ENCODE results near the gene TGIF1. TPM values are rescaled to one million over a fixed set of nuclear protein-coding genes. Genes with fewer than 3 reads are reported as not detected.

The TGIF1 gene
- total and polyA plus RNA-seq, 10 of the 15 experiments (the other 5 are each of a cell fraction or from before 2014, with no cell fraction given): 1.8 to 8.5 (median 6.4) TPM

DNA sequence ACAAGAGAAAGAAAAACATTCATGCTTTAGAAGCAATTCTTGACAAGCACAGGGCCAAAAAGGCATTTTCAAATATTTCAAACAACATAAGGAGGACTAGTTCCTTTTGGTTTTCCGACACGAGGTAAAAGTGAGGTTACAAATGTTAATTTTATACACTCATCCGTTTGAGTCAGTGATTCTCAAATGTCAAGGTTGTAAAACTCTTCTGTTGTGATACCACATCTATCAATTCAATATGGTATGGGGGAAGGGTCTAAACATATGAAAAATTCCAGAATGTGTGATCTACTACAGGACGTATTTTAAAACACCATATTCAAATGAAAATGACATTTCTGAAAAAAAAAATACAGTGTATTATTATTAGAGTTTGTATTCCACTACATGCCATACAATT is 52.7 kb downstream of the TGIF1 start:
- no peak for ATAC-seq
- TF ChIP-seq, protein P1, sequence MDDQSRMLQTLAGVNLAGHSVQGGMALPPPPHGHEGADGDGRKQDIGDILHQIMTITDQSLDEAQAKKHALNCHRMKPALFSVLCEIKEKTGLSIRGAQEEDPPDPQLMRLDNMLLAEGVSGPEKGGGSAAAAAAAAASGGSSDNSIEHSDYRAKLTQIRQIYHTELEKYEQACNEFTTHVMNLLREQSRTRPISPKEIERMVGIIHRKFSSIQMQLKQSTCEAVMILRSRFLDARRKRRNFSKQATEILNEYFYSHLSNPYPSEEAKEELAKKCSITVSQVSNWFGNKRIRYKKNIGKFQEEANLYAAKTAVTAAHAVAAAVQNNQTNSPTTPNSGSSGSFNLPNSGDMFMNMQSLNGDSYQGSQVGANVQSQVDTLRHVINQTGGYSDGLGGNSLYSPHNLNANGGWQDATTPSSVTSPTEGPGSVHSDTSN (IDR thresholded peaks at IDR 0.05; ENCODE audit: insufficient replicate concordance, low read depth, low read length): no peak
- TF ChIP-seq CHD4 (IDR thresholded peaks at IDR 0.05) (no peak), CHD2 (IDR thresholded peaks at IDR 0.05; ENCODE audit: borderline replicate concordance, low read depth, low read length) (no peak), ZNF217 (IDR thresholded peaks at IDR 0.05) (no peak), FOS (IDR thresholded peaks at IDR 0.05; ENCODE audit: borderline replicate concordance, extremely low read depth, insufficient read length) (no peak), SMC3 (IDR thresholded peaks at IDR 0.05; ENCODE audit: borderline replicate concordance, low read length) (no peak), MXI1 (IDR thresholded peaks at IDR 0.05; ENCODE audit: low read depth, low read length) (no peak), POLR2AphosphoS2 (IDR thresholded peaks at IDR 0.05; ENCODE audit: low read depth, low read length) (no peak)
- TF ChIP-seq, protein P2, sequence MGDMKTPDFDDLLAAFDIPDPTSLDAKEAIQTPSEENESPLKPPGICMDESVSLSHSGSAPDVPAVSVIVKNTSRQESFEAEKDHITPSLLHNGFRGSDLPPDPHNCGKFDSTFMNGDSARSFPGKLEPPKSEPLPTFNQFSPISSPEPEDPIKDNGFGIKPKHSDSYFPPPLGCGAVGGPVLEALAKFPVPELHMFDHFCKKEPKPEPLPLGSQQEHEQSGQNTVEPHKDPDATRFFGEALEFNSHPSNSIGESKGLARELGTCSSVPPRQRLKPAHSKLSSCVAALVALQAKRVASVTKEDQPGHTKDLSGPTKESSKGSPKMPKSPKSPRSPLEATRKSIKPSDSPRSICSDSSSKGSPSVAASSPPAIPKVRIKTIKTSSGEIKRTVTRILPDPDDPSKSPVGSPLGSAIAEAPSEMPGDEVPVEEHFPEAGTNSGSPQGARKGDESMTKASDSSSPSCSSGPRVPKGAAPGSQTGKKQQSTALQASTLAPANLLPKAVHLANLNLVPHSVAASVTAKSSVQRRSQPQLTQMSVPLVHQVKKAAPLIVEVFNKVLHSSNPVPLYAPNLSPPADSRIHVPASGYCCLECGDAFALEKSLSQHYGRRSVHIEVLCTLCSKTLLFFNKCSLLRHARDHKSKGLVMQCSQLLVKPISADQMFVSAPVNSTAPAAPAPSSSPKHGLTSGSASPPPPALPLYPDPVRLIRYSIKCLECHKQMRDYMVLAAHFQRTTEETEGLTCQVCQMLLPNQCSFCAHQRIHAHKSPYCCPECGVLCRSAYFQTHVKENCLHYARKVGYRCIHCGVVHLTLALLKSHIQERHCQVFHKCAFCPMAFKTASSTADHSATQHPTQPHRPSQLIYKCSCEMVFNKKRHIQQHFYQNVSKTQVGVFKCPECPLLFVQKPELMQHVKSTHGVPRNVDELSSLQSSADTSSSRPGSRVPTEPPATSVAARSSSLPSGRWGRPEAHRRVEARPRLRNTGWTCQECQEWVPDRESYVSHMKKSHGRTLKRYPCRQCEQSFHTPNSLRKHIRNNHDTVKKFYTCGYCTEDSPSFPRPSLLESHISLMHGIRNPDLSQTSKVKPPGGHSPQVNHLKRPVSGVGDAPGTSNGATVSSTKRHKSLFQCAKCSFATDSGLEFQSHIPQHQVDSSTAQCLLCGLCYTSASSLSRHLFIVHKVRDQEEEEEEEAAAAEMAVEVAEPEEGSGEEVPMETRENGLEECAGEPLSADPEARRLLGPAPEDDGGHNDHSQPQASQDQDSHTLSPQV (IDR thresholded peaks at IDR 0.05): no peak
- TF ChIP-seq, protein P3, sequence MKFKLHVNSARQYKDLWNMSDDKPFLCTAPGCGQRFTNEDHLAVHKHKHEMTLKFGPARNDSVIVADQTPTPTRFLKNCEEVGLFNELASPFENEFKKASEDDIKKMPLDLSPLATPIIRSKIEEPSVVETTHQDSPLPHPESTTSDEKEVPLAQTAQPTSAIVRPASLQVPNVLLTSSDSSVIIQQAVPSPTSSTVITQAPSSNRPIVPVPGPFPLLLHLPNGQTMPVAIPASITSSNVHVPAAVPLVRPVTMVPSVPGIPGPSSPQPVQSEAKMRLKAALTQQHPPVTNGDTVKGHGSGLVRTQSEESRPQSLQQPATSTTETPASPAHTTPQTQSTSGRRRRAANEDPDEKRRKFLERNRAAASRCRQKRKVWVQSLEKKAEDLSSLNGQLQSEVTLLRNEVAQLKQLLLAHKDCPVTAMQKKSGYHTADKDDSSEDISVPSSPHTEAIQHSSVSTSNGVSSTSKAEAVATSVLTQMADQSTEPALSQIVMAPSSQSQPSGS (IDR thresholded peaks at IDR 0.05; ENCODE audit: low read length): no peak
- TF ChIP-seq, protein P4, sequence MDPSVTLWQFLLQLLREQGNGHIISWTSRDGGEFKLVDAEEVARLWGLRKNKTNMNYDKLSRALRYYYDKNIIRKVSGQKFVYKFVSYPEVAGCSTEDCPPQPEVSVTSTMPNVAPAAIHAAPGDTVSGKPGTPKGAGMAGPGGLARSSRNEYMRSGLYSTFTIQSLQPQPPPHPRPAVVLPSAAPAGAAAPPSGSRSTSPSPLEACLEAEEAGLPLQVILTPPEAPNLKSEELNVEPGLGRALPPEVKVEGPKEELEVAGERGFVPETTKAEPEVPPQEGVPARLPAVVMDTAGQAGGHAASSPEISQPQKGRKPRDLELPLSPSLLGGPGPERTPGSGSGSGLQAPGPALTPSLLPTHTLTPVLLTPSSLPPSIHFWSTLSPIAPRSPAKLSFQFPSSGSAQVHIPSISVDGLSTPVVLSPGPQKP (IDR thresholded peaks at IDR 0.05; ENCODE audit: low read depth, low read length): no peak
- TF ChIP-seq, protein P5, sequence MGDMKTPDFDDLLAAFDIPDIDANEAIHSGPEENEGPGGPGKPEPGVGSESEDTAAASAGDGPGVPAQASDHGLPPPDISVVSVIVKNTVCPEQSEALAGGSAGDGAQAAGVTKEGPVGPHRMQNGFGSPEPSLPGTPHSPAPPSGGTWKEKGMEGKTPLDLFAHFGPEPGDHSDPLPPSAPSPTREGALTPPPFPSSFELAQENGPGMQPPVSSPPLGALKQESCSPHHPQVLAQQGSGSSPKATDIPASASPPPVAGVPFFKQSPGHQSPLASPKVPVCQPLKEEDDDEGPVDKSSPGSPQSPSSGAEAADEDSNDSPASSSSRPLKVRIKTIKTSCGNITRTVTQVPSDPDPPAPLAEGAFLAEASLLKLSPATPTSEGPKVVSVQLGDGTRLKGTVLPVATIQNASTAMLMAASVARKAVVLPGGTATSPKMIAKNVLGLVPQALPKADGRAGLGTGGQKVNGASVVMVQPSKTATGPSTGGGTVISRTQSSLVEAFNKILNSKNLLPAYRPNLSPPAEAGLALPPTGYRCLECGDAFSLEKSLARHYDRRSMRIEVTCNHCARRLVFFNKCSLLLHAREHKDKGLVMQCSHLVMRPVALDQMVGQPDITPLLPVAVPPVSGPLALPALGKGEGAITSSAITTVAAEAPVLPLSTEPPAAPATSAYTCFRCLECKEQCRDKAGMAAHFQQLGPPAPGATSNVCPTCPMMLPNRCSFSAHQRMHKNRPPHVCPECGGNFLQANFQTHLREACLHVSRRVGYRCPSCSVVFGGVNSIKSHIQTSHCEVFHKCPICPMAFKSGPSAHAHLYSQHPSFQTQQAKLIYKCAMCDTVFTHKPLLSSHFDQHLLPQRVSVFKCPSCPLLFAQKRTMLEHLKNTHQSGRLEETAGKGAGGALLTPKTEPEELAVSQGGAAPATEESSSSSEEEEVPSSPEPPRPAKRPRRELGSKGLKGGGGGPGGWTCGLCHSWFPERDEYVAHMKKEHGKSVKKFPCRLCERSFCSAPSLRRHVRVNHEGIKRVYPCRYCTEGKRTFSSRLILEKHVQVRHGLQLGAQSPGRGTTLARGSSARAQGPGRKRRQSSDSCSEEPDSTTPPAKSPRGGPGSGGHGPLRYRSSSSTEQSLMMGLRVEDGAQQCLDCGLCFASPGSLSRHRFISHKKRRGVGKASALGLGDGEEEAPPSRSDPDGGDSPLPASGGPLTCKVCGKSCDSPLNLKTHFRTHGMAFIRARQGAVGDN (IDR thresholded peaks at IDR 0.05): no peak

More for the DNA sequence above, 52.7 kb downstream of the TGIF1 start:
- no peak for DNase-seq (ENCODE audit: low read depth, low spot score)
- Histone ChIP-seq H3K4me3 (no peak overlapping the region), H3K79me2 (ENCODE audit: control insufficient read depth, insufficient read depth, low read length) (no peaks in the 10 kb centered on the region), H2AFZ (ENCODE audit: control insufficient read depth, low read depth, low read length) (no peak overlapping the region), H3K27me3 (replicated peaks in 1 of 2; ENCODE audit: control insufficient read depth in 2 of 2, insufficient read depth in 2 of 2, low read length in 1 of 2) (peaks cover 0 to 16% of the 10 kb centered on the region in 2 experiments; a peak in 2 of 4 replicates), H3K9ac (ENCODE audit: control insufficient read depth, insufficient read depth, low read length) (no peak overlapping the region), H3K9me3 (replicated peaks; ENCODE audit: control insufficient read depth, insufficient read depth, low read length) (no peaks in the 10 kb centered on the region), H4K20me1 (ENCODE audit: control insufficient read depth, insufficient read depth) (no peaks in the 10 kb centered on the region), H3K4me2 (ENCODE audit: control insufficient read depth, insufficient read depth) (no peak overlapping the region), H3K27ac (ENCODE audit: control insufficient read depth, insufficient read depth) (no peak overlapping the region), H3K4me1 (ENCODE audit: control insufficient read depth, insufficient read depth, low read length) (no peaks in the 10 kb centered on the region), H3K36me3 (ENCODE audit: control insufficient read depth in 2 of 2, insufficient read depth in 2 of 2, low read length in 1 of 2) (no peaks in the 10 kb centered on the region)
- CTCF ChIA-PET: interaction anchor here (0.6 kb wide), 1 partner anchor 80 kb away, joined by 3 read pairs; no protein-coding TSS in a partner anchor
- in situ Hi-C loops (cut with MboI) (no loop called here), intact Hi-C loops (cut with micrococcal nuclease; ENCODE audit: unreplicated experiment) (no loop called here)
- WGBS (ENCODE audit: insufficient coverage, insufficient replicate concordance, low lambda C conversion rate, missing lambda C conversion rate): 25% methylated on average over 4 of the region's 4 CpGs
- SMC1A ChIA-PET (ENCODE audit: uncharacterized antibody, unreplicated experiment): interaction anchor here (0.9 kb wide), 1 partner anchor 49 kb away, joined by 3 read pairs; no protein-coding TSS in a partner anchor
- no TSS peak for BruUV-seq (replicated peaks)
- POLR2A ChIA-PET: no interaction called here
- no peak for FAIRE-seq
- RAD21 ChIA-PET (ENCODE audit: unreplicated experiment): no interaction called here

Data from GM12878 (cell line).